Effector memory CD8-positive, alpha-beta T cell (primary cell): ENCODE data around the gene TEX38.

Experiments
- ATAC-seq: fragments of 150-1000 bp; cut with Tn5 transposase; replicated peaks from 2 replicates; pipeline ENCODE4 v1.10.0; 2021; ENCODE audit warnings: mild to moderate bottlenecking, moderate library complexity
- DNase-seq, 3 experiments: peaks; one replicate each; pipeline ENCODE4 v3.0.0; 2021
- H3K27ac Mint-ChIP-seq, 2 donors: one replicate each; pipeline ENCODE4 v1.8.0; 2022; ENCODE audit warnings: mild to moderate bottlenecking in 2 of 2, mixed read lengths in 2 of 2, moderate library complexity in 2 of 2
- H3K27me3 Mint-ChIP-seq, 2 donors: one replicate each; pipeline ENCODE4 v1.8.0; 2022; ENCODE audit warnings: mixed read lengths in 2 of 2
- H3K36me3 Mint-ChIP-seq: one replicate; pipeline ENCODE4 v1.8.0; 2022; ENCODE audit warnings: mild to moderate bottlenecking, moderate library complexity, mixed read lengths; ENCODE audit not compliant: insufficient read depth
- H3K4me1 Mint-ChIP-seq, 2 donors: one replicate each; pipeline ENCODE4 v1.8.0; 2022; ENCODE audit warnings: low read depth in 2 of 2, mixed read lengths in 2 of 2
- H3K4me3 Mint-ChIP-seq, 2 donors: one replicate each; pipeline ENCODE4 v1.8.0; 2022; ENCODE audit warnings: mild to moderate bottlenecking in 2 of 2, mixed read lengths in 2 of 2, moderate library complexity in 2 of 2
- H3K9me3 Mint-ChIP-seq, 2 donors: one replicate each; pipeline ENCODE4 v1.8.0; 2022; ENCODE audit warnings: mixed read lengths in 2 of 2
- total RNA-seq, 9 experiments: gene quantifications; one replicate each; lab custom pipeline; 2026; lab: John Stamatoyannopoulos, UW

The TEX38 gene
- 0 to 0.38 (median 0.06) reads per million in 9 experiments for total RNA-seq

GRCh38 chr1:46671554-46671953 is at the start of gene TEX38:
Gene TEX38, plus strand, starts transcription at chr1:46671854. Its CDS starts 81 bp downstream, at chr1:46671935.
- DNase-seq = no peak
- ATAC-seq = no peak
- H3K9me3 Mint-ChIP-seq = no peaks in the 10 kb centered on the region
- H3K4me3 Mint-ChIP-seq = no peak within 1 kb of the TSS
- H3K27ac Mint-ChIP-seq = no peak within 1 kb of the TSS
- peaks cover 5% of the 10 kb centered on the region for H3K36me3 Mint-ChIP-seq
- no peaks in the 10 kb centered on the region for H3K27me3 Mint-ChIP-seq
- peaks cover 22 to 25% of the 10 kb centered on the region in 2 donors for H3K4me1 Mint-ChIP-seq

GRCh38 chr1:46621930-46622329 is 49.7 kb upstream of the TEX38 start:
- no peaks in the 10 kb centered on the region for H3K9me3 Mint-ChIP-seq
- ATAC-seq (no peak), DNase-seq (no peak)
- no peak overlapping the region for H3K4me3 Mint-ChIP-seq
- peaks cover 7 to 8% of the 10 kb centered on the region in 2 donors for H3K4me1 Mint-ChIP-seq
- no peaks in the 10 kb centered on the region for H3K27me3 Mint-ChIP-seq
- no peak overlapping the region for H3K27ac Mint-ChIP-seq
- no peaks in the 10 kb centered on the region for H3K36me3 Mint-ChIP-seq

GRCh38 chr1:46622344-46622743 is 49.3 kb upstream of the TEX38 start:
- Mint-ChIP-seq H3K9me3 (no peaks in the 10 kb centered on the region), H3K27ac (no peak overlapping the region), H3K4me3 (no peak overlapping the region), H3K4me1 (peaks cover 2 to 4% of the 10 kb centered on the region in 2 donors), H3K36me3 (no peaks in the 10 kb centered on the region), H3K27me3 (no peaks in the 10 kb centered on the region)
- ATAC-seq = no peak
- DNase-seq = no peak

GRCh38 chr1:46623743-46624644 is 47.7 kb upstream of the TEX38 start:
- Mint-ChIP-seq H3K27ac (no peak overlapping the region), H3K4me1 (no peaks in the 10 kb centered on the region), H3K27me3 (no peaks in the 10 kb centered on the region), H3K36me3 (no peaks in the 10 kb centered on the region), H3K9me3 (no peaks in the 10 kb centered on the region), H3K4me3 (no peak overlapping the region)
- no peak for ATAC-seq
- no peak for DNase-seq

- Mint-ChIP-seq H3K36me3 (peaks cover 10% of the 10 kb centered on the region), H3K27me3 (no peaks in the 10 kb centered on the region), H3K9me3 (no peaks in the 10 kb centered on the region), H3K4me3 (no peak overlapping the region), H3K4me1 (no peaks in the 10 kb centered on the region), H3K27ac (no peak overlapping the region)
- DNase-seq (no peak), ATAC-seq (no peak)
These were observed 40.9 kb upstream of the TEX38 start for GRCh38 chr1:46630719-46631118.

GRCh38 chr1:46635205-46635604 is 36.4 kb upstream of the TEX38 start:
- no peaks in the 10 kb centered on the region for H3K27me3 Mint-ChIP-seq
- DNase-seq = no peak
- no peak for ATAC-seq
- no peaks in the 10 kb centered on the region for H3K9me3 Mint-ChIP-seq
- no peaks in the 10 kb centered on the region for H3K4me1 Mint-ChIP-seq
- peaks cover 14% of the 10 kb centered on the region for H3K36me3 Mint-ChIP-seq
- H3K4me3 Mint-ChIP-seq = no peak overlapping the region
- no peak overlapping the region for H3K27ac Mint-ChIP-seq

- peaks cover 14% of the 10 kb centered on the region for H3K36me3 Mint-ChIP-seq
- H3K9me3 Mint-ChIP-seq = no peaks in the 10 kb centered on the region
- H3K4me3 Mint-ChIP-seq = no peak overlapping the region
These were observed 34.1 kb upstream of the TEX38 start for GRCh38 chr1:46637444-46638083.

GRCh38 chr1:46638921-46639320 is 32.7 kb upstream of the TEX38 start:
- no peaks in the 10 kb centered on the region for H3K9me3 Mint-ChIP-seq

More at GRCh38 chr1:46637444-46638083, 34.1 kb upstream of the TEX38 start:
- no peaks in the 10 kb centered on the region for H3K4me1 Mint-ChIP-seq
- DNase-seq (no peak), ATAC-seq (no peak)
- H3K27me3 Mint-ChIP-seq = no peaks in the 10 kb centered on the region
- H3K27ac Mint-ChIP-seq = no peak overlapping the region

GRCh38 chr1:46639547-46639946 is 32.1 kb upstream of the TEX38 start:
- Mint-ChIP-seq H3K9me3 (no peaks in the 10 kb centered on the region), H3K4me3 (no peak overlapping the region), H3K4me1 (no peaks in the 10 kb centered on the region), H3K36me3 (peaks cover 9% of the 10 kb centered on the region), H3K27ac (peak overlapping the region in 1 of 2 donors; percentile 47), H3K27me3 (no peaks in the 10 kb centered on the region)
- ATAC-seq = no peak
- no peak for DNase-seq

More at GRCh38 chr1:46638921-46639320, 32.7 kb upstream of the TEX38 start:
- no peak for DNase-seq
- Mint-ChIP-seq H3K27ac (peak overlapping the region in 1 of 2 donors; percentile 47), H3K36me3 (peaks cover 14% of the 10 kb centered on the region), H3K27me3 (no peaks in the 10 kb centered on the region), H3K4me1 (no peaks in the 10 kb centered on the region), H3K4me3 (no peak overlapping the region)
- ATAC-seq = no peak

GRCh38 chr1:46642115-46642680 is 29.5 kb upstream of the TEX38 start:
- no peak for DNase-seq
- Mint-ChIP-seq H3K27me3 (no peaks in the 10 kb centered on the region), H3K27ac (peak overlapping the region in 1 of 2 donors; percentile 29), H3K9me3 (no peaks in the 10 kb centered on the region), H3K36me3 (no peaks in the 10 kb centered on the region), H3K4me3 (no peak overlapping the region), H3K4me1 (no peaks in the 10 kb centered on the region)
- ATAC-seq = no peak

GRCh38 chr1:46643368-46643775 is 28.3 kb upstream of the TEX38 start:
- Mint-ChIP-seq H3K9me3 (no peaks in the 10 kb centered on the region), H3K4me3 (no peak overlapping the region), H3K27me3 (no peaks in the 10 kb centered on the region), H3K36me3 (no peaks in the 10 kb centered on the region), H3K27ac (no peak overlapping the region), H3K4me1 (no peaks in the 10 kb centered on the region)
- DNase-seq = no peak
- no peak for ATAC-seq

GRCh38 chr1:46645815-46646214 is 25.8 kb upstream of the TEX38 start:
- DNase-seq (no peak), ATAC-seq (no peak)
- Mint-ChIP-seq H3K27me3 (no peaks in the 10 kb centered on the region), H3K27ac (no peak overlapping the region), H3K4me3 (no peak overlapping the region), H3K36me3 (peaks cover 5% of the 10 kb centered on the region), H3K4me1 (no peaks in the 10 kb centered on the region), H3K9me3 (no peaks in the 10 kb centered on the region)

GRCh38 chr1:46646331-46646730 is 25.3 kb upstream of the TEX38 start:
- Mint-ChIP-seq H3K36me3 (peaks cover 5% of the 10 kb centered on the region), H3K9me3 (no peaks in the 10 kb centered on the region), H3K4me3 (no peak overlapping the region), H3K27ac (no peak overlapping the region), H3K27me3 (no peaks in the 10 kb centered on the region), H3K4me1 (no peaks in the 10 kb centered on the region)
- ATAC-seq = no peak
- DNase-seq = no peak
